ENCODE measurements around the gene GALNT18. TPM values are rescaled to one million over a fixed set of nuclear protein-coding genes. Genes with fewer than 3 reads are reported as not detected.

GALNT18 gene
- total RNA-seq, 1 experiment from 2014 or later, result not detected

DNA sequence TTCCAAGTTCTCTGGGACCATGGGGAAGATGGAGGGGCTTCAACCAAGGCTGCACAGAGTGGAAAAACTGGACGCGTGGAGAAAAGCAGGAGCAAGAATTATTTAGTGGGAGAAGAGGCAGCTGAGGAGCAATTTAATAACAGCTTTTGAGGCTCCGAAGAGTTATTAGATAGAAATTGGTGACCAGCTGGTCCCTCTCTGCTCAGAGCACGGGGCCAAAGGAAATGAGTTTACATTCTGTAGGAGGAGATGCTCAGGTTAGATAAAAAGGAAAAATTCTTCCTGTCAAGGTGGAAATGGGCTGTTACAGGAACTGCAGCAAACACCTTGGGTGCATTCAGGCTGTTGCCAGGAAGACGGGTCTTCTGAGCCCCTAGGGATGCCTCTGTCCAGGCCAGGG, 47.0 kb upstream of the GALNT18 start:
- ChIA-PET CTCF (no interaction called here), POLR2A (ENCODE audit: unreplicated experiment) (no interaction called here)
- Histone ChIP-seq H4K20me1 (ENCODE audit: insufficient read depth) (no peaks in the 10 kb centered on the region), H3K9me3 (ENCODE audit: insufficient read depth, low read depth) (no peaks in the 10 kb centered on the region), H3K4me2 (no peak overlapping the region), H3K36me3 (ENCODE audit: low read depth) (no peaks in the 10 kb centered on the region), H3K9me2 (ENCODE audit: insufficient read depth) (no peaks in the 10 kb centered on the region), H3F3A (ENCODE audit: insufficient read depth, low read depth) (no peaks in the 10 kb centered on the region), H3K27ac (no peak overlapping the region), H3K79me2 (ENCODE audit: low read depth) (no peaks in the 10 kb centered on the region), H2AFZ (no peak overlapping the region), H3K27me3 (ENCODE audit: insufficient read depth, low read depth) (peaks cover 64% of the 10 kb centered on the region), H3K4me1 (replicated peaks; ENCODE audit: insufficient read depth) (no peaks in the 10 kb centered on the region), H3K4me3 (no peak overlapping the region)
- no peak for DNase-seq
- BruUV-seq (replicated peaks), result no TSS peak
- intact Hi-C loops (cut with micrococcal nuclease; ENCODE audit: unreplicated experiment), result no loop called here
- TF ChIP-seq, protein P1, sequence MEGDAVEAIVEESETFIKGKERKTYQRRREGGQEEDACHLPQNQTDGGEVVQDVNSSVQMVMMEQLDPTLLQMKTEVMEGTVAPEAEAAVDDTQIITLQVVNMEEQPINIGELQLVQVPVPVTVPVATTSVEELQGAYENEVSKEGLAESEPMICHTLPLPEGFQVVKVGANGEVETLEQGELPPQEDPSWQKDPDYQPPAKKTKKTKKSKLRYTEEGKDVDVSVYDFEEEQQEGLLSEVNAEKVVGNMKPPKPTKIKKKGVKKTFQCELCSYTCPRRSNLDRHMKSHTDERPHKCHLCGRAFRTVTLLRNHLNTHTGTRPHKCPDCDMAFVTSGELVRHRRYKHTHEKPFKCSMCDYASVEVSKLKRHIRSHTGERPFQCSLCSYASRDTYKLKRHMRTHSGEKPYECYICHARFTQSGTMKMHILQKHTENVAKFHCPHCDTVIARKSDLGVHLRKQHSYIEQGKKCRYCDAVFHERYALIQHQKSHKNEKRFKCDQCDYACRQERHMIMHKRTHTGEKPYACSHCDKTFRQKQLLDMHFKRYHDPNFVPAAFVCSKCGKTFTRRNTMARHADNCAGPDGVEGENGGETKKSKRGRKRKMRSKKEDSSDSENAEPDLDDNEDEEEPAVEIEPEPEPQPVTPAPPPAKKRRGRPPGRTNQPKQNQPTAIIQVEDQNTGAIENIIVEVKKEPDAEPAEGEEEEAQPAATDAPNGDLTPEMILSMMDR (conservative IDR thresholded peaks at IDR 0.05), result no peak
- no peak for TF ChIP-seq EZH2 (IDR thresholded peaks at IDR 0.05; ENCODE audit: low read depth)

DNA sequence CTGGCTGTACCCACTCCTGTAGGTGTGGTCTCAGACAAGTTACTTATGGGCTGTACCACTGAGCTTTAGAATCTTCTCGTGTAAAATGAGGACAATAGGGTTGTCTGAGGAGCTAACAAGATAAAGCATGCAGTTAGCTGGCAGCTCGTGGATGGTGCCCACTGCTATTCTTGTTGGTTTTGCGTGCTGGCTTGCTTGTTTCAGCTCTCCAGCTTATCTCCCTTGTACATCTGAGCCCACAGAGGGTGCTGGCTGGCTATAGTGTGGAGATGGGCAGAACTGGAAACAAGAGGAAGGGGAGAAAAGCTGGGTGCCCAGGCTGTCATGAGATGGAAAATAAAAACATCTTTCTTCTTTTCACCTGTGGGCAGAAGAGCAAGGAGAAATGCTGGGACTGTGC, 46.5 kb upstream of the GALNT18 start:
- DNase-seq, result no peak
- Histone ChIP-seq H4K20me1 (ENCODE audit: insufficient read depth) (no peaks in the 10 kb centered on the region), H2AFZ (no peak overlapping the region), H3K9me2 (ENCODE audit: insufficient read depth) (no peaks in the 10 kb centered on the region), H3K4me3 (no peak overlapping the region), H3K9me3 (ENCODE audit: insufficient read depth, low read depth) (no peaks in the 10 kb centered on the region), H3F3A (ENCODE audit: insufficient read depth, low read depth) (no peaks in the 10 kb centered on the region), H3K27me3 (ENCODE audit: insufficient read depth, low read depth) (peaks cover 64% of the 10 kb centered on the region), H3K27ac (no peak overlapping the region), H3K4me2 (no peak overlapping the region), H3K4me1 (replicated peaks; ENCODE audit: insufficient read depth) (no peaks in the 10 kb centered on the region), H3K36me3 (ENCODE audit: low read depth) (no peaks in the 10 kb centered on the region), H3K79me2 (ENCODE audit: low read depth) (no peaks in the 10 kb centered on the region)
- ChIA-PET POLR2A (ENCODE audit: unreplicated experiment) (no interaction called here), CTCF (no interaction called here)
- intact Hi-C loops (cut with micrococcal nuclease; ENCODE audit: unreplicated experiment), result no loop called here
- TF ChIP-seq EZH2 (IDR thresholded peaks at IDR 0.05; ENCODE audit: low read depth), result no peak
- TF ChIP-seq, protein P1 (conservative IDR thresholded peaks at IDR 0.05), result no peak
- BruUV-seq (replicated peaks), result no TSS peak

DNA sequence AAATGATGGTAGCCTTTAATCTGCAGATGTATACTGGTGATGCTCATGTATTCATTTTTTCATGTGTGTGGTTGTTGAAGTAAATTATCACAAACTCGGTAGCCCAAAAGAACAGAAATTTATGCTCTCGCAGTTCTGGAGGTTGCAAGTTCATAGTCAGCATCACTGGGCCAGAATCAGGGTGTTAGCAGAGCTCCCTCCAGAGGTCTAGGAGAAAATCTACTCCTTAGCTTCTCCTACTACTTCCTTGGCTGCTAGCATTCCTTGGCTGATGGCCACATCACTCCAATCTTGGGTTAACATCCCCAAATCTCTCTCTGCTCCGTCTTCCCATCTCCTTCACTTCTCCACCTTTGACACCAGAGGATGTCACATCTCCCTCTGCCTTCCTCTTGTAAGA, 45.3 kb upstream of the GALNT18 start:
- Histone ChIP-seq H2AFZ (no peak overlapping the region), H3K4me3 (no peak overlapping the region), H4K20me1 (ENCODE audit: insufficient read depth) (no peaks in the 10 kb centered on the region), H3K4me1 (replicated peaks; ENCODE audit: insufficient read depth) (no peaks in the 10 kb centered on the region), H3K4me2 (no peak overlapping the region), H3K9me2 (ENCODE audit: insufficient read depth) (no peaks in the 10 kb centered on the region), H3K27ac (no peak overlapping the region), H3K79me2 (ENCODE audit: low read depth) (no peaks in the 10 kb centered on the region), H3K9me3 (ENCODE audit: insufficient read depth, low read depth) (no peaks in the 10 kb centered on the region), H3K27me3 (ENCODE audit: insufficient read depth, low read depth) (peaks cover 58% of the 10 kb centered on the region), H3K36me3 (ENCODE audit: low read depth) (no peaks in the 10 kb centered on the region), H3F3A (ENCODE audit: insufficient read depth, low read depth) (no peaks in the 10 kb centered on the region)
- no TSS peak for BruUV-seq (replicated peaks)
- no peak for TF ChIP-seq EZH2 (IDR thresholded peaks at IDR 0.05; ENCODE audit: low read depth)
- TF ChIP-seq, protein P1 (conservative IDR thresholded peaks at IDR 0.05), result no peak
- ChIA-PET CTCF (no interaction called here), POLR2A (ENCODE audit: unreplicated experiment) (no interaction called here)
- DNase-seq, result no peak
- intact Hi-C loops (cut with micrococcal nuclease; ENCODE audit: unreplicated experiment), result no loop called here
